Esophagus muscularis mucosa (tissue), 3 donors: Measurements from ENCODE around the gene TMTC4.

Experiments
- CTCF ChIP-seq, 3 experiments: fragments of 200-600 bp in 2 of 3; fragments of 450-650 bp in 1 of 3; sonication (generic) in 2 of 3; IDR thresholded peaks; one replicate each; pipeline ENCODE4 v1.5.1; 2017 to 2019; ENCODE audit warnings: antibody characterized with exemption in 3 of 3, mild to moderate bottlenecking in 2 of 3, moderate library complexity in 1 of 3
- POLR2A ChIP-seq: fragments of 450-650 bp; IDR thresholded peaks from one replicate; pipeline ENCODE4 v1.6.1; 2017; ENCODE audit warnings: antibody characterized with exemption, moderate library complexity, mild to moderate bottlenecking, low read depth
- POLR2AphosphoS5 ChIP-seq, 2 donors: sonication (generic); formaldehyde crosslinking; IDR thresholded peaks; one replicate each; pipeline ENCODE4 v1.6.1; 2017; ENCODE audit warnings: antibody characterized with exemption in 2 of 2

- no peak for TF ChIP-seq POLR2AphosphoS5 (IDR thresholded peaks at IDR 0.05)
- no peak for TF ChIP-seq POLR2A
- TF ChIP-seq CTCF (IDR thresholded peaks at IDR 0.05): no peak
Measured at GRCh38 chr13:100658363-100658762, 16.2 kb downstream of the TMTC4 start.
